ENCODE results near the gene LRPAP1.
"Not testable (repeated sequence)": the region's sequence is repeated elsewhere in the genome, so short reads cannot be mapped to it uniquely, and the experiment has no call there.

LRPAP1 gene

DNA sequence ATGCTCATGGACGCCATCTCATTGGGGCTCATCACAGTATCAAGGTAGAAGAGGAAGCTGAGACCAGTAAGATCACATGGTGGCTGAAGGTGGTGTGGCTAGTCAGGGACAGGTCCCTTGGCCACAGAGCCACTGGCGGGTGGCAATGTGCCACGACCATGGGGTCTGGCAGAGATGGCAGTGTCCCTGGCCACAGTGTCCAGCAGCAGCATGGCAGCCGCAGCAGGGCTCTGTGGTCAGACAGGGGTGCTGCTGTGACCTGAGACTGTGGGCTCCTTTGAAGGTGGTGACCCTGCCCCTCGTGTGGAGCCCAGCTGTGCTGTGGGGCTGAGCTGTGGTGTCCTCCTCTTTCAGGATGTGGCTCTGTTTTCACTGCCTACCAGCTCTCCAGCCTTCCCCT is 71.3 kb downstream of the LRPAP1 start:
- no peak for DNase-seq (ENCODE audit: low read depth)

DNA sequence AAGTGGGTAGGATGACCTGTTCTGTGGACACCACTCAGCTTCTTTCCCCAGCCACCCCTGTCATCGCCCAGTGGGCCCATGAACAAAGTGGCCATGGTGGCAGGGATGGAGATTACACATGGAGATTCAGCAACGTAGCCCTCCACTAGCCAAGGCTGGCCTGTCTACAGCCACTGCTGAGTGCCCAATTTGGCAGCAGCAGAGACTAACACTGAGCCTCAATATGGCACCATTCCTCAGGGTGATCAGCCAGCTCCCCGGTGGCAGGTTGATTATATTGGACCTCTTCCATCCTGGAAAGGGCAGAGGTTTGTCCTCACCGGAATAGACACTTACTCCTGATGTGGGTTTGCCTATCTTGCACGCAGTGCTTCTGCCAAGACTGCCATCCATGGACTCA is 73.1 kb downstream of the LRPAP1 start:
- DNase-seq (ENCODE audit: low read depth) = not testable (repeated sequence)

DNA sequence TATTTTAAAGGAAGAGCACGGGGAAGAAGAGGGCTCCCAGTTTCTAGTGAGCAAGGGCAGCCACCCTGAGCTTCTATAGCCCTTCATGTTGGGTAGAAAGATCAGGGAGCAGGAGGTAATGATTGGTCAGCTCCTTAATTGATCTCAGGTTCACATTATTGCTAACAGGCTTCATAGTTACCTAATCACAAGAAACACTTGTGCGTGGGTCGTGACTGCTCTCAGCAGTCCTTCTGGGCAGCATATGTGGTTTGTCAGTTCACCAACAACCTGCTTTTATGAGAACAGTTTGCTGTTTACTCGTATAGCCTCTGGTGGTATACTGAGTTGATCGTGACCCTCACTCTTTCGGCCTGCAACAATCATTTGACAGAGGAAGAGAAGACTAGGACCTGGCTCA is 73.9 kb downstream of the LRPAP1 start:
- no peak for DNase-seq (ENCODE audit: low read depth)

DNA sequence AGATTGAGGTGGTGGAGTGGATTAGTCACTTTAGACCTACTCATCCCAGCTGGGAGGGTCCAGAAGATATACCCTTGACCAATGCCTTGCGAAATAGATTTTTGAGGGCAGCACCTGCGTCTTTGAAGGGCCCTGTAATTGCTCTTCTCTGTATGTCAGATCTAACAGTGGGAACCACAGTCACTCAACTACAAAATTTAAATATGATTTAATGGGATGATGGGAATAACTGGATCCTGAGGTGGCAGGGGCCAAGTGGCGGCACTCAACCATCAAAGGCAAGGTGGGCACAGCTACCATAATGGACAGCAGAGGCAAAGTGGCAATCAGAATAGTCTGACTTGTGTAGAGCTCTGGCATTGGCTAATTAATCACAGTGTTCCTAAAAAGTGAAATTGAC is 76.6 kb downstream of the LRPAP1 start:
- DNase-seq (ENCODE audit: low read depth) = not testable (repeated sequence)
